Breast epithelium (tissue), 3 donors: ENCODE data around the gene FOXN4.

Experiments used
- CTCF ChIP-seq, 3 donors: fragments of 450-650 bp; IDR thresholded peaks; one replicate each; pipeline ENCODE4 v1.5.1; 2016 to 2017; ENCODE audit warnings: antibody characterized with exemption in 3 of 3, mild to moderate bottlenecking in 3 of 3, moderate library complexity in 3 of 3
- POLR2AphosphoS5 ChIP-seq, 3 donors: sonication (generic); formaldehyde crosslinking; IDR thresholded peaks; one replicate each; pipeline ENCODE4 v1.6.1; 2017; ENCODE audit warnings: antibody characterized with exemption in 3 of 3

GRCh38 chr12:109234012-109234411 lies 75.1 kb downstream of the FOXN4 start:
- TF ChIP-seq CTCF (IDR thresholded peaks at IDR 0.05), result no peak
- TF ChIP-seq POLR2AphosphoS5 (IDR thresholded peaks at IDR 0.05), result no peak
